BE2C (cell line): ENCODE measurements around the gene TNFRSF8.

Experiments used
- DNase-seq: peaks from one replicate; pipeline ENCODE4 v3.0.0-alpha.2; 2020
- H3K27me3 ChIP-seq: fragments of 250-450 bp; sonication (Bioruptor Pico); 2 replicates; pipeline ENCODE4 v1.5.1; 2020; ENCODE audit warnings: mild to moderate bottlenecking
- H3K36me3 ChIP-seq: fragments of 250-450 bp; sonication (Bioruptor Pico); 2 replicates; pipeline ENCODE4 v1.5.1; 2020; ENCODE audit warnings: mild to moderate bottlenecking
- H3K4me1 ChIP-seq: fragments of 250-450 bp; sonication (Bioruptor Pico); 2 replicates; pipeline ENCODE4 v1.5.1; 2020
- H3K4me3 ChIP-seq: 2 replicates; pipeline ENCODE4 v1.5.1; 2011; ENCODE audit warnings: low read depth, low read length
- H3K9me3 ChIP-seq: fragments of 250-450 bp; sonication (Bioruptor Pico); 2 replicates; pipeline ENCODE4 v1.5.1; 2020
- CTCF ChIP-seq: IDR thresholded peaks from 2 replicates; pipeline ENCODE4 v1.5.1; 2012; ENCODE audit warnings: mild to moderate bottlenecking, low read depth, low read length

TNFRSF8 gene

GRCh38 chr1:12142141-12142823, 79.2 kb downstream of the TNFRSF8 start:
- Histone ChIP-seq H3K4me3 (no peak overlapping the region), H3K27me3 (no peaks in the 10 kb centered on the region), H3K9me3 (no peaks in the 10 kb centered on the region), H3K4me1 (no peaks in the 10 kb centered on the region), H3K36me3 (no peaks in the 10 kb centered on the region)
- no peak for DNase-seq
- TF ChIP-seq CTCF, result no peak

- no peak for DNase-seq
- no peak for TF ChIP-seq CTCF
- H3K4me1 ChIP-seq, result no peaks in the 10 kb centered on the region
These were observed 80.0 kb downstream of the TNFRSF8 start for GRCh38 chr1:12142891-12143630.

GRCh38 chr1:12143631-12144155, 80.6 kb downstream of the TNFRSF8 start:
- Histone ChIP-seq H3K36me3 (no peaks in the 10 kb centered on the region), H3K4me1 (no peaks in the 10 kb centered on the region), H3K9me3 (no peaks in the 10 kb centered on the region), H3K27me3 (no peaks in the 10 kb centered on the region), H3K4me3 (no peak overlapping the region)
- DNase-seq, result no peak
- no peak for TF ChIP-seq CTCF

More at GRCh38 chr1:12142891-12143630, 80.0 kb downstream of the TNFRSF8 start:
- H3K4me3 ChIP-seq, result no peak overlapping the region
- no peaks in the 10 kb centered on the region for H3K36me3 ChIP-seq
- H3K9me3 ChIP-seq, result no peaks in the 10 kb centered on the region
- no peaks in the 10 kb centered on the region for H3K27me3 ChIP-seq

- Histone ChIP-seq H3K4me3 (no peak overlapping the region), H3K9me3 (no peaks in the 10 kb centered on the region), H3K36me3 (no peaks in the 10 kb centered on the region), H3K27me3 (no peaks in the 10 kb centered on the region), H3K4me1 (no peaks in the 10 kb centered on the region)
- DNase-seq, result no peak
- TF ChIP-seq CTCF, result no peak
These were observed 81.1 kb downstream of the TNFRSF8 start for GRCh38 chr1:12144236-12144635.

GRCh38 chr1:12144969-12145368, 81.9 kb downstream of the TNFRSF8 start:
- no peaks in the 10 kb centered on the region for H3K4me1 ChIP-seq
- no peaks in the 10 kb centered on the region for H3K9me3 ChIP-seq
- no peak overlapping the region for H3K4me3 ChIP-seq
- TF ChIP-seq CTCF, result no peak
- no peak for DNase-seq
- no peaks in the 10 kb centered on the region for H3K36me3 ChIP-seq
- no peaks in the 10 kb centered on the region for H3K27me3 ChIP-seq
